Mesodermal cell (in vitro differentiated cells): Measurements from ENCODE around the gene KCNE4.

Experiments
- H3K27ac ChIP-seq: 2 replicates; pipeline ENCODE4 v1.7.0; 2013; ENCODE audit warnings: mild to moderate bottlenecking, low read depth, low read length, moderate library complexity; ENCODE audit not compliant: severe bottlenecking
- H3K36me3 ChIP-seq: 2 replicates; pipeline ENCODE4 v1.7.1; 2013; ENCODE audit warnings: mild to moderate bottlenecking, low read length, moderate library complexity; ENCODE audit not compliant: control insufficient read depth, insufficient read depth
- H3K4me1 ChIP-seq: one replicate; pipeline ENCODE4 v1.7.1; 2013; ENCODE audit warnings: mild to moderate bottlenecking, low read length; ENCODE audit not compliant: insufficient read depth, control insufficient read depth, poor library complexity, severe bottlenecking
- H3K4me3 ChIP-seq: 2 replicates; pipeline ENCODE4 v1.7.0; 2013; ENCODE audit warnings: low read length, control low read depth, mild to moderate bottlenecking; ENCODE audit not compliant: insufficient read depth, poor library complexity, severe bottlenecking; ENCODE audit errors: extremely low read depth
- H3K9me3 ChIP-seq: 2 replicates; pipeline ENCODE4 v1.7.1; 2013; ENCODE audit warnings: mild to moderate bottlenecking, low read length, moderate library complexity; ENCODE audit not compliant: control insufficient read depth
- WGBS, 2 experiments: methylation state at CpG; one replicate each; pipeline ENCODE4 v1.1.5; 2013; ENCODE audit warnings: missing lambda C conversion rate in 2 of 2; ENCODE audit not compliant: insufficient coverage in 2 of 2; 5-methylcytosine and 5-hydroxymethylcytosine counted together

The KCNE4 gene

DNA sequence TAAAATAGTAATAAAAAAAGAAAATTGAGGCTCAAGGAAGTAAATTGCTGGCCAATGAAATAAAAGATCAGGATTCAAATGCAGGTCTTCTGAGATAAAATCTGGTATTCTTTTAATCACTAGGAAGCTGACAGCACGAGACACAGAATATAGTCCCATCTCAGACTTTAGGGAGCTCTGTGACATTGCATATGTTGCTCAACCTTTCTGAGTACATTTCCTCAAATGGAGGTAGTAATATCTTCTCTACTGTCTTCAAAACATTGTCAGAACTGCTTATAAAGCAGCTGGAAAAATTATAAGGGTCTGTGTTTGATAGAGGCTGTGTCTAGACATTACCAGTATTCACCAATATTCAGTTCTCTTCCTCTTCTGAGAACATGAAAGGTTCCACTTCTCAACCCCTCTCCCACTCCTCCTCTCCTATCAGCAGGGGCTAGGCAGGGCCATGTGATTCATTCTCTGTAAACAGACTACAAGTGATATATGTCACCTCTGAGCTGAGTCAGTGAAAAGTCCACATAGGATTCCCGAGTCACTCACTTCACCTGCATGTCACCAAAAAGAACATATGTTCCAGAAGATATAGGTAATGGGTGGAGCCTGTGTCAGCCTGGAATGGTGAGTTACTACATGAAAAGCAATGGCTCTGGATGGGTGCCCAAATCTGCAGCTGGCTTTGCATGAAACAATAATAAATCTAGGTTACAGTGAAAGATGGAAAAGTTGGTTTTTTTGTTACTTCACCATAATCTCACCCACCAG is 7.1 kb downstream of the KCNE4 start:
- Histone ChIP-seq H3K9me3 (no peaks in the 10 kb centered on the region), H3K36me3 (no peaks in the 10 kb centered on the region), H3K4me3 (no peak overlapping the region), H3K27ac (no peak overlapping the region), H3K4me1 (peaks cover 14% of the 10 kb centered on the region)
- 100% methylated on average over 1 of the region's 2 CpGs; no CpG with 5 or more reads in 1 of the 2 experiments for WGBS, 2 experiments

DNA sequence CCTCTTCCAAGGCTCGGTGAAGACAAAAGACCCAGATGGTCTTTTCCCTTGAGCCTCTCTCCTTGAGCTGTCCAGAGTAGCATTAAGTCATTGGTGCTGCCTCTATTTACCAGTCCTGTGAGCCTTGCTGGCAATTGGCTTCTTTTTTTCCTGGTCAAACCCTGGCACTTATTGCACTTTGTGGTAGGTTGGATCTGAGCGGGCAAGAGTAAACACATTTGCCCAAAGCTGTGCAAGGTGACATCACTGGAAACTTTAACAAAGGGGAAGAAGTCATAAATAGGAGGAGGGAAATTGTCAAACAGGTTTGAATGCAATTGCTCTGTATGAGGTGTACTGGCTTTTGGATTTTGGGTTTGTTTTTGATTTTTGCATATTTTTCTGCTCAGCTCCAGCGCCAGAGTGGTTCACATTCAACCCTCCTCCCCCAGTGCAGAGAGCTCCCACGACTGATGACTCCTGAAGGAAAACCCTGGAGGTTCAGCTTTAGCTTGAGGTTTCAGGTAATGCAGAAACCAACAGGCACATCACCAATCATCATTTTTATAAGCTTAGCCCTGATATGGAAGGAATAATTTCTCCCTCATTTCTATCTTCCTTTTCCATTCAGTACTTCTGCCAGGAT is 8.3 kb downstream of the KCNE4 start:
- H3K36me3 ChIP-seq, result no peaks in the 10 kb centered on the region
- 96 to 100% methylated on average over 2 of the region's 4 CpGs for WGBS, 2 experiments

GRCh38 chr2:223062396-223062795 is 10.4 kb downstream of the KCNE4 start:
- no peak overlapping the region for H3K4me3 ChIP-seq
- no CpG with 5 or more reads among the region's 2 CpGs for WGBS, 2 experiments

More for the DNA sequence above, 8.3 kb downstream of the KCNE4 start:
- no peaks in the 10 kb centered on the region for H3K9me3 ChIP-seq
- H3K27ac ChIP-seq, result no peak overlapping the region
- no peak overlapping the region for H3K4me3 ChIP-seq
- peaks cover 10% of the 10 kb centered on the region for H3K4me1 ChIP-seq

GRCh38 chr2:223065107-223065506 is 13.1 kb downstream of the KCNE4 start:
- Histone ChIP-seq H3K27ac (no peak overlapping the region), H3K36me3 (no peaks in the 10 kb centered on the region), H3K4me3 (no peak overlapping the region), H3K4me1 (peaks cover 2% of the 10 kb centered on the region), H3K9me3 (no peaks in the 10 kb centered on the region)
- WGBS, 2 experiments, result 100% methylated on average over 1 of the region's 5 CpGs; no CpG with 5 or more reads in 1 of the 2 experiments

More at GRCh38 chr2:223062396-223062795, 10.4 kb downstream of the KCNE4 start:
- H3K9me3 ChIP-seq, result no peaks in the 10 kb centered on the region
- peaks cover 10% of the 10 kb centered on the region for H3K4me1 ChIP-seq
- H3K27ac ChIP-seq, result no peak overlapping the region
- H3K36me3 ChIP-seq, result no peaks in the 10 kb centered on the region

DNA sequence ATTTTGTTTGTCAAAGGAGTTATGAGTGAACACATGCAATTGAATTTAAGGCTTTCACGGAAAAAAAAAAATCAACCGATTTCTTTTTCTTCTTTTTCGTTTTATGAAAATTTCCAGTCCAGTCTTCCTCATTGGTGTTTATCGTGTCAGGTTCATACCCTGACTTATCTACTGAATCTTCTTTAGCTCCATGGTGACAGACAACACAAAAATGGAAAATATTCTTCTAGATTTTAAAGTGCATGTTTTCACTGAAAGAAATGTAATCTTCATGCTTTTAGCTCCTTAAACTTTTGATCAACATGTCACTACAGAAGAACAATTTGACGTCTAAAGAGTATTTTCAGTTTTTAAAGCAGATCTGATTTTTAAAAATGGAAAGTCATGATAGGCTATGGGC is 14.7 kb downstream of the KCNE4 start:
- Histone ChIP-seq H3K4me3 (no peak overlapping the region), H3K27ac (no peak overlapping the region), H3K36me3 (no peaks in the 10 kb centered on the region), H3K4me1 (peaks cover 2% of the 10 kb centered on the region), H3K9me3 (no peaks in the 10 kb centered on the region)
- WGBS, 2 experiments, result 88 to 93% methylated on average over 4 to 5 of the region's 5 CpGs

DNA sequence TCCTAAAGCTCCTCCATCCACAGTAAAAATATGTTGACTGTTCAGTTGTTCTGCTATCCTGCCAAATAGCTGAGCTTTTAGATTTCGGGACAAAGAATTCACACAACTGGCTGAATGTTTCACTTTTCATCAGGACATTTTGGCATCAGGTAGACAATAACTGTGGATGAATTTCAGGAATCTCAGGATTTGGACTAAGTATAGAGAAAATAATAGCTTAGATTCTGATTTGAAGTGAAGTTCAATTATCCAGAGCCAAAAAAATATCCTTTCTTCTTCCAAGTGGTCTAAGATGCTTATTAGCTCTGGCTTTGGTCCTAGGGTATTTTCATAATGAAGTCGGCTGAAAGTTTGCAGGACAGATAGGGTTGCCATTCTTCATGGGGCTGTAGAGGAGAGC is 16.1 kb downstream of the KCNE4 start:
- Histone ChIP-seq H3K4me3 (no peak overlapping the region), H3K9me3 (no peaks in the 10 kb centered on the region), H3K27ac (no peak overlapping the region), H3K36me3 (no peaks in the 10 kb centered on the region), H3K4me1 (no peaks in the 10 kb centered on the region)
- WGBS, 2 experiments, result 94 to 100% methylated on average over 1 to 2 of the region's 2 CpGs

GRCh38 chr2:223069465-223069864 is 17.5 kb downstream of the KCNE4 start:
- WGBS, 2 experiments, result 83 to 100% methylated on average over 1 to 2 of the region's 3 CpGs
- H3K36me3 ChIP-seq, result no peaks in the 10 kb centered on the region
- H3K4me3 ChIP-seq, result no peak overlapping the region
- H3K27ac ChIP-seq, result no peak overlapping the region
- H3K9me3 ChIP-seq, result no peaks in the 10 kb centered on the region
- H3K4me1 ChIP-seq, result no peaks in the 10 kb centered on the region

- no CpG with 5 or more reads among the region's 1 CpG for WGBS, 2 experiments
These were observed 18.0 kb downstream of the KCNE4 start for GRCh38 chr2:223069988-223070387.

DNA sequence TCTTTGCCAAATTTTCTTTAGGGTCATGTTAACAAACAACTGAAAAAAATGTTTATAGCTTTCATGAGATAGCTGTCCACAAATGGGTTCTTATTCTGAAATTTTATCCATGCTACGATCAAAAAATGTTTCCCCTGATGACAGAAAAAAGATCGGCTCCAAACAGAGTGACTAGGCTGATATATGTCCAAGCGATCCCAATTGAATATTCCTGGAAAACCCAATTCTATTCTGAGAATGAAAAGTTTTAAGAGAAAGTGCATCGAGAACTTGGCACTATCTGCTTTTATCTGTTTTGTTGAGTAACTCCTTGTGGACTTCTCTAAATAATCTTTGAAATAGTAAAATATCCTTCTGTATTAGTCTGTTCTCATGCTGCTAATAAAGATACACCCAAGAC is 19.1 kb downstream of the KCNE4 start:
- 79 to 100% methylated on average over 3 of the region's 4 CpGs for WGBS, 2 experiments
- no peak overlapping the region for H3K27ac ChIP-seq
- H3K36me3 ChIP-seq, result no peaks in the 10 kb centered on the region
- H3K9me3 ChIP-seq, result no peaks in the 10 kb centered on the region
- H3K4me3 ChIP-seq, result no peak overlapping the region
- no peaks in the 10 kb centered on the region for H3K4me1 ChIP-seq

More at GRCh38 chr2:223069988-223070387, 18.0 kb downstream of the KCNE4 start:
- H3K4me1 ChIP-seq, result no peaks in the 10 kb centered on the region
- H3K4me3 ChIP-seq, result no peak overlapping the region
- H3K36me3 ChIP-seq, result no peaks in the 10 kb centered on the region
- H3K9me3 ChIP-seq, result no peaks in the 10 kb centered on the region
- no peak overlapping the region for H3K27ac ChIP-seq

DNA sequence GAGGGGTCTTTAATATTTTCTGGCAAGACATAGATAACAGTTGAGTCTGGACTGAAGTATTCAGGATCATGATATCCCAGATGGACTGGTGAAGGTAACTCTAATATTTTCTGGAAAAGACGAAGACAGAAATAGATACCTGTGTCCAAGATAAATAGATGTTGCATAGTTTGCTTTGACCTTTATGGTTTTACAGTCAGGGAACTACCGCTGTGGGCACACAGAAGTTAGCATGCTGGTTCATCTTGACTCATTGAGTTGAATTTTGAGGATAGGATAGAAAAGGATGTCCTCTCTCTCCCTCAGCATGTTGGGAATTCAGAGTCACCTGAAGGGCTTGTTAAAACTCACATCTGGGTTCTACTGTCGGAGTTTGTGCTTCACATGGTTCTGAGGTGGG is 20.8 kb downstream of the KCNE4 start:
- Histone ChIP-seq H3K36me3 (no peaks in the 10 kb centered on the region), H3K4me1 (no peaks in the 10 kb centered on the region), H3K9me3 (peaks cover 4% of the 10 kb centered on the region), H3K27ac (no peak overlapping the region), H3K4me3 (no peak overlapping the region)
- 88 to 100% methylated on average over 2 of the region's 3 CpGs for WGBS, 2 experiments
